ENCODE results near the gene DNASE1L1. TPM values are rescaled to one million over a fixed set of nuclear protein-coding genes. Genes with fewer than 3 reads are reported as not detected.

DNASE1L1 gene
- total RNA-seq, 4 donors from 2014 or later = 21.7 to 41.4 (median 32.1) TPM

Small RNAs within 50 kb of the gene (small RNA-seq; reads per million reads assigned to genes)
- gene MIR6858 (0 to 0.74 (median 0.30) reads per million in 4 donors), gene SNORA70 (0 reads per million in 4 donors)

Other genes with a start within 250 kb of the DNASE1L1 start
- gene OPN1MW, start 226.7 kb downstream of the DNASE1L1 start, total RNA-seq = not detected
- not detected for gene OPN1MW2, start 189.5 kb downstream of the DNASE1L1 start, total RNA-seq
- not detected for gene OPN1MW3, start 151.7 kb downstream of the DNASE1L1 start, total RNA-seq
- gene TEX28, start 114.1 kb downstream of the DNASE1L1 start, total RNA-seq = not detected
- not detected for gene TKTL1, start 113.5 kb downstream of the DNASE1L1 start, total RNA-seq
- gene FLNA, start 34.6 kb downstream of the DNASE1L1 start, total RNA-seq = 1,000 to 10,000 TPM in 1 of 4 donors, 100 to 1,000 TPM in 3; 290 to 1,242 (median 582) TPM
- 10 to 100 TPM; 12.7 to 50.1 (median 40.2) TPM for gene EMD, start 30.0 kb downstream of the DNASE1L1 start, total RNA-seq
- 1,000 to 10,000 TPM; 2,607 to 8,937 (median 4,770) TPM for gene RPL10, start 10.9 kb downstream of the DNASE1L1 start, total RNA-seq
- 10 to 100 TPM; 16.3 to 37.4 (median 31.4) TPM for gene TAFAZZIN, start 2.3 kb upstream of the DNASE1L1 start, total RNA-seq
- 10 to 100 TPM; 28.5 to 83.8 (median 37.2) TPM for gene ATP6AP1, start 19.4 kb upstream of the DNASE1L1 start, total RNA-seq
- 10 to 100 TPM; 35.2 to 82.6 (median 35.6) TPM for gene GDI1, start 27.9 kb upstream of the DNASE1L1 start, total RNA-seq
- 10 to 100 TPM; 15.9 to 27.3 (median 19.6) TPM for gene FAM50A, start 34.9 kb upstream of the DNASE1L1 start, total RNA-seq
- gene PLXNA3, start 49.0 kb upstream of the DNASE1L1 start, total RNA-seq = 1 to 10 TPM; 4.4 to 5.9 (median 5.4) TPM
- gene LAGE3, start 70.0 kb upstream of the DNASE1L1 start, total RNA-seq = 10 to 100 TPM; 18.2 to 44.3 (median 21.9) TPM
- gene UBL4A, start 77.4 kb upstream of the DNASE1L1 start, total RNA-seq = 10 to 100 TPM; 32.9 to 41.1 (median 38.2) TPM
- 10 to 100 TPM; 26.1 to 38.5 (median 29.5) TPM for gene SLC10A3, start 81.4 kb upstream of the DNASE1L1 start, total RNA-seq
- 10 to 100 TPM; 30.5 to 50.8 (median 40.9) TPM for gene FAM3A, start 107.0 kb upstream of the DNASE1L1 start, total RNA-seq
- 100 to 1,000 TPM in 1 of 4 donors, 10 to 100 TPM in 3; 46.5 to 180 (median 79.9) TPM for gene G6PD, start 137.6 kb upstream of the DNASE1L1 start, total RNA-seq
- gene IKBKG, start 138.4 kb upstream of the DNASE1L1 start, total RNA-seq = 10 to 100 TPM in 3 of 4 donors, 1 to 10 TPM in 1; 9.9 to 14.7 (median 12.6) TPM
- gene CTAG1A, start 175.9 kb upstream of the DNASE1L1 start, total RNA-seq = not detected
- not detected for gene CTAG1B, start 210.0 kb upstream of the DNASE1L1 start, total RNA-seq
- not detected for gene CTAG2, start 244.3 kb upstream of the DNASE1L1 start, total RNA-seq

All from esophagus squamous epithelium (tissue), 4 donors.